Measurements from ENCODE around the gene KLHL18.
"Not testable (repeated sequence)": the region's sequence is repeated elsewhere in the genome, so short reads cannot be mapped to it uniquely, and the experiment has no call there.

KLHL18 gene

DNA sequence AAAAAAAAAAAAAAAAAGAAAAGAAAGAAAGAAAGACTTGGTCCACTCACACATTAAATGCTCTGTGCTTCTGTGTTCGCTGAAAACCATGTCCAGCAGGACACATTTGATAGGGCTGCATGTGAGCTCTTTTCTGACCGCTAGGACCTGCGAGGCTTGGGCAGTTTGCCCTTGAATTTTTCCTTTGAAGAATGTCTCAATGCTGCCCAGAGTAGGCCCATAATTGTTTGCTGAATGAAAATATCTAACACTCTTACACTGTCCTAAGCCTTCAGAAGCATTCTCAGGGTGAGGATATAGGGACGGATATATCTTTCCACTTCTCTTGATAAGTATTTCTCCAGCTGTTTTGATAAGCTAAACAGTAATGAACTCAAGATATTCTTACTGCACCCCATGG, 6.2 kb upstream of the KLHL18 start:
- DNase-seq = no peak

GRCh38 chr3:47280519-47280918, 2.2 kb upstream of the KLHL18 start:
- no peak for DNase-seq

DNA sequence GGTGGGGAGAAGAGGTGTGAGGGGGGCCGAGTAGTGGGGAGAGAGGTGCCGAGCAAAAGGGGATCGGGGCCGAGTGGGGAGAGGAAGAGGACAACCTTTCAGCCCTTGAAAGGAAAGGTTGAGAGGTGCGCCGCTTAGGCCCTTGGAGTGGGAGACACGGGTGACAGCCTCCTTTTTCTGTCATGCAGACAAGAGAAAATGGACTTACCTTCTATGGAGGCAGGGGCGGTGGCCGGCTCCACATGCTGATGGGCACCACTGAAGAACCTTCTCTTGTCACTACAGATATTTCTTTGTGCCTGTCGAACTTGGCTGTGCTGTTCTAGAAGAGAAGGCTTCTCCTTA, 421 bp downstream of the KLHL18 start:
- DNase-seq = no peak

- no peak for DNase-seq
Measured at GRCh38 chr3:47283591-47284364, 1.0 kb downstream of the KLHL18 start.

DNA sequence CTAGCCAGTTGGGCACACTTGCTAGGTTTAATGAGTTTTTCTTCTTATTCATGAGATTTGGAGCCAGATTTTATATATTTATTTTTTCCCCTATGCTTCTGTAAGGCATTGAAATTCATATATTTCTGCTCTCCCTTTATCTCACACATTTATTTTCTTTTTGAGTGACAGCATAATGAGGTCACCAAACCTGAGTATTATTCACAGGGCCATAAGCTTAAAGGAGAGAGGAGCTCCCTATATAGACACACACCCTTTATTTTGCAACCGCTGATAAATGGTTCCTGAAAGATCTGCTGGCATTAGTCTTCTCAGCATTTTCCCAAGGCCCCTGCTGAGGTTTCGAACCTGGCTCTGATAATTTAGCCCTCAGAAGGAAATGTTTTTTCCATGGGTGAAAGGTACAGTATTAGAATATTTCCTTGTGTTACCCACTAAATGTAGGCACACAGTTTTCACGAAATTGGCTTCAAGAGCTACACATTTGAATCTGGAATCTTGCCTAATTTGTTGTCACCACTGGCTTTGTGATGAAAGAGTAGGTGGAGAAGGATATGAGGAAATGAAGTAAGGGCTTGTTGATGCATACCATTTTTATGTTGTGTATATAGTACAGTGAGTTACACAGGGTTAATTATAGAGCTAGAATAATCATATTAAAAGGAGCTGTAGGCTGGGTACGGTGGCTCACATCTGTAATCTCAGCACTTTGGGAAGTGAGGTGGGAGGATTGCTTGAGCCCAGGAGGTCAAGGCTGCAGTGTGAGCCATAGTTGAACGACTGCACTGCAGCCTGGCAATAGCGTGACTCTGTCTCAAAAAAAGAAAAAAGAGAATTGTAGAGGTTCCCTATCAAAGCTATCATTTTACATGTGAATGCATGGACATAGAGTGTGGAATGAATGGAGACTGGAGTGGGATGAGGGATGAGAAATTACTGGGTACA, 6.5 kb downstream of the KLHL18 start:
- DNase-seq = no peak

GRCh38 chr3:47291158-47291753, 8.5 kb downstream of the KLHL18 start:
- no peak for DNase-seq

DNA sequence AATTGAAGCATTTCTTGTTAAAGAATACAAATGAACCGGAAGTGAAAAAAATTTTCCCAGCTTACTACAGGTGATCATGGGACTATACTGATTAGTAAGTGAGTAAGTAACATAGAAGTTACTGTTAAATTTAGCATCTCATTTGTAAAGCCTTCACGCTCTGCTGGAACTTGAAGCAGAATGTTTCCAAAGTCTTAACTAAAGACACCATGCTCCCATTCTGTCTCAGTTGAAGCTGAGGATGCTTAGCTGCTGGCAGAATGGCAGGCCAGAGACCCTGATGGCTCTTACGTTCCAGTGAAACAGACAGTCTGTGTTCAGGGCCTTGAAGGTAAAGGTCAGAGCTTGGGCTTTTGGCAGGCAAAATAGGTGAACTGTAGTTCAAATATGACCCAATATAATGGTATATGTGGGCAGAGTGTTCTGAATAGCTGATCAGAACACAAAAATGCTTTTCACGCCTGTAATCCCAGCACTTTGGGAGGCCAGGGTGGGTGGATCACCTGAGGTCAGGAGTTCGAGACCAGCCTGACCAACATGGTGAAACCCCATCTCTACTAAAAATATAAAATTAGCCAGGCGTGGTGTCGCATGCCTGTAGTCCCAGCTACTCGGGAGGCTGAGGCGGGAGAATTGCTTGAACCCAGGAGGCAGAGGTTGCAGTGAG, 9.1 kb downstream of the KLHL18 start:
- not testable (repeated sequence) for DNase-seq

GRCh38 chr3:47293822-47294221, 11.1 kb downstream of the KLHL18 start:
- DNase-seq = no peak

GRCh38 chr3:47294392-47294791, 11.6 kb downstream of the KLHL18 start:
- DNase-seq = no peak

GRCh38 chr3:47295322-47295721, 12.6 kb downstream of the KLHL18 start:
- no peak for DNase-seq

- DNase-seq = no peak
Measured at GRCh38 chr3:47295976-47296375, 13.2 kb downstream of the KLHL18 start.

GRCh38 chr3:47296562-47297302, 14.0 kb downstream of the KLHL18 start:
- no peak for DNase-seq

GRCh38 chr3:47298439-47298838, 15.7 kb downstream of the KLHL18 start:
- DNase-seq = no peak

- no peak for DNase-seq
Measured at GRCh38 chr3:47299381-47300318, 16.9 kb downstream of the KLHL18 start.

DNA sequence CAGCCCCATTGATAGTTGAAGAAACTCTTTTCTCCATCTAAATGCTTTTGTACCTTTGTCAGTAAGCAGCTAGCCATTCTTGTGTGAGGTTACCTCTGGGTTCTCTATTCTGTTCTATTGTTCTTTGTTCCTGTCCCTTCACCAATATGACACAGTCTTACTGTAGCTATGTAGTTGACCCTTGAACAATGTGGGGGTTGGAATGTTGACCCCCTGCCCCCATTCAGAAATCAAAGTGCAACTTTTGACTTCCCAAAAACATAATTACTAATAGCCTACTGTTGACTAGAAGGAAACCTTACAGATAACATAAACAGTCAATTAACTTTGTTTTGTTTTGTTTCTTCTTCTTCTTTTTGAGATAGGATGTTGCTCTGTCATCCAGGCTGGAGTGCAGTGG, 18.7 kb downstream of the KLHL18 start:
- DNase-seq = no peak

- DNase-seq = no peak
Measured at GRCh38 chr3:47306022-47306421, 23.3 kb downstream of the KLHL18 start.

DNA sequence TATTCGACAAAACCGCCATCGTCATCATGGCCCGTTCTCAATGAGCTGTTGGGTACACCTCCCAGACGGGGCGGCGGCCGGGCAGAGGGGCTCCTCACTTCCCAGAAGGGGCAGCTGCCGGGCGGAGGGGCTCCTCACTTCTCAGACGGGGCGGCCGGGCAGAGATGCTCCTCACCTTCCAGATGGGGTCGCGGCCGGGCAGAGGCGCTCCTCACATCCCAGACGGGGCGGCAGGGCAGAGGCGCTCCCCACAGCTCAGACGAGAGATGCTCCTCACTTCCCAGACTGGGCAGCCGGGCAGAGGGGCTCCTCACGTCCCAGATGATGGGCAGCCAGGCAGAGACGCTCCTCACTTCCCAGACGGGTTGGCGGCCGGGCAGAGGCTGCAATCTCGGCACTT, 26.5 kb downstream of the KLHL18 start:
- not testable (repeated sequence) for DNase-seq

- DNase-seq = no peak
Measured at GRCh38 chr3:47310391-47310790, 27.6 kb downstream of the KLHL18 start.

DNA sequence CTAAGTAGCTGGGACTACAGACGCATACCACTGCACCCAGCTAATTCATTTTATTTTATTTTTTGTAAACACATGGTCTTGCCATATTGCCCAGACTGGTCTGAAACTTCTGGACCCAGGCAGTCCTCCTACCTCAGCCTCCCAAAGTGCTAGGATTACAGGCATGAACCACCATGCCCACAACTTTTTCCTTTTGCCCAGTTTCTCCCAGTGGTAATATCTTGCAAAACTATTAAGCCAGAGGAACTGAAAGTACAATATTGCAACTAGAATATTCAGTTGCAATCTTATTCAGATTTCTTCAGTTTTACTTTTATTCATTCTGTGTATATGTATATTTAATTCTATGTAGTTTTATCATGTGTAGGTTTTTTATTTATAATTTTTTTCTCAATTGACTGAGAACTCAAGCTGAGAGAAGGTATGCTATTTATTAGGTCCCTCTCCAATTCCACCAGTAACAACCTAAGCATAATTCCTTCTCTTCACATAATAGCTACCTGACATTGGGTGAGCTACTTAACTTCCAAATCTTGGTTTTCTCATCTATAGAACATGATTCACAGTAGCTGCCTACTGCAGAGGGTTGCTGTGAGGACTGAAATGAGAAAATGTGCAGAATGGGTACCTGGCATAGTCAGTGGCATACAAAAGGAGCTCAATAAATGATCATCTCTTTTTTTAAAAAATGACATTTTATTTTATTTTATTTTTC, 30.8 kb downstream of the KLHL18 start:
- no peak for DNase-seq

- DNase-seq = no peak
Measured at GRCh38 chr3:47314056-47314764, 31.5 kb downstream of the KLHL18 start.
